BLaER1 treated with 17β-estradiol and CSF1 and Interleukin-3, amounts not matched to agents 10 nM and 100 nM (cell line): Measurements from ENCODE around the gene SDF4.

ENCODE experiments used
- H3K27ac ChIP-seq, 11 experiments: shearing (Covaris generic); formaldehyde crosslinking; 2 replicates each; pipeline ENCODE4 v1.8.1; 2022
- H3K27me3 ChIP-seq, 11 experiments: shearing (Covaris generic); formaldehyde crosslinking; 2 replicates each; pipeline ENCODE4 v1.8.1; 2022
- H3K36me3 ChIP-seq, 11 experiments: shearing (Covaris generic); formaldehyde crosslinking; 2 replicates each; pipeline ENCODE4 v1.8.1; 2022
- H3K4me1 ChIP-seq, 10 experiments: shearing (Covaris generic); formaldehyde crosslinking; 2 replicates each; pipeline ENCODE4 v1.8.1; 2022
- H3K4me2 ChIP-seq, 11 experiments: shearing (Covaris generic); formaldehyde crosslinking; 2 replicates each; pipeline ENCODE4 v1.8.1; 2022
- H3K4me3 ChIP-seq, 10 experiments: shearing (Covaris generic); formaldehyde crosslinking; 2 replicates each; pipeline ENCODE4 v1.8.1; 2022
- H3K9ac ChIP-seq, 11 experiments: shearing (Covaris generic); formaldehyde crosslinking; 2 replicates each; pipeline ENCODE4 v1.8.1; 2022
- H3K9me3 ChIP-seq, 11 experiments: shearing (Covaris generic); formaldehyde crosslinking; replicated peaks in 1 of 11; 2 replicates each; pipeline ENCODE4 v1.8.1; 2022
- H4K20me1 ChIP-seq, 11 experiments: shearing (Covaris generic); formaldehyde crosslinking; 2 replicates each; pipeline ENCODE4 v1.8.1; 2022
- Cebpa-rat ChIP-seq, 11 experiments: shearing (Covaris generic); IDR thresholded peaks; 2 replicates each; pipeline ENCODE4 v1.8.1; 2022

SDF4 gene

DNA sequence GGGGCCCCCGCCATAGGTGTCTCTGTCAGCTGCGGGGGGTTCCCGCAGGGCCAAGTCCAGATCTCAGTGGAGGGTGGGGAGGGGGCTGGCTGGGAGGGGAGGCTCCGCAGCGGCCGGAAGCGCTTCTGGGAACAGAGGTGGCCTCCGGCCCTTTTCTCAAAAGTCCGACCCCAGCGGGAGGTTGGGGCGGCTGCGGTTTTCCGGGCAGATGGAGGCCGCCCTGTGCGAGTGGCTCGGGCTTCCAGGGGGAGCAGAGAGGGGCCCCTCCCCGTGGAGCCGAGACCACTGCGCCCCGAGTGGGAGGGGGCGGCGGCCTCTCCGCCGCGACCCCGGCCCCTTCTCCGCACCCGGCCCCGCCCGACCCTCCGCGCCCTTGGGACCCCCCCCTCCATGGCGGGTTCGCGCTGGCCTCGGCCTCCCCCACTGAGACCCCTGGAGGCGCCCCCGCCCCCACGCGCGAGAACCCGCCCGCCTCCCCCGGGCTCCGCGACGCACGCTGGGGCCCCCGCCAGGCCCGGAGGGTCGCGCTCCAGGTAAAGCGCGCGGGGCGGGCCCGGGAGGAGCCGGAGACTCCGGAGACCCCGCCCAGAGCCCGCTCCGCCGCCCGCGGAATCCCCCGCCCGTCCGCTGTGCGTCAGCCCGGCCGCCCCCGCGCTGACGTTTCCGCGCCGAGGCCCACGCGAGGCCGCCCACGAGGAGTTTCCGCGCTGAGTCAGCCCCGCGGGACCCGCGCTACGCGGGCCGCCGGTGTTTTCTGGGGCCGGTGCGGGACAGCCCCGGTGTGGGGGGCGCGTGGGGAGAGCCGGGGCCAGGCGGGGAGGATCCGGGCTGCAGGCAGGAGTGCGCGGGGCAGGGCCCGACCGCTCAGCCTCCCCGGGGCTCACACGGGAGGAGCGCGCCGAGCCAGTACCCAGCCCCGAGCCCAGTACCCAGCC lies 30.7 kb downstream of the SDF4 start:
- Histone ChIP-seq H3K4me3 (peak overlapping the region; percentile 38 to 69 (median 56); a peak in 18 of 20 replicates), H3K27ac (peak overlapping the region in 3 of 11 experiments; percentile 5 to 65 (median 37); a peak in 4 of 22 replicates), H3K9me3 (peaks cover 0 to 4% (median 0%) of the 10 kb centered on the region in 11 experiments; a peak in 1 of 22 replicates), H3K4me2 (peak overlapping the region; percentile 62 to 93 (median 89)), H3K36me3 (no peaks in the 10 kb centered on the region), H3K27me3 (peaks cover 17 to 50% (median 28%) of the 10 kb centered on the region in 11 experiments), H3K9ac (peak overlapping the region in 10 of 11 experiments; percentile 38 to 73 (median 54); a peak in 16 of 22 replicates), H4K20me1 (peaks cover 0 to 22% (median 12%) of the 10 kb centered on the region in 11 experiments; a peak in 14 of 22 replicates), H3K4me1 (peaks cover 16 to 42% (median 30%) of the 10 kb centered on the region in 10 experiments)
- TF ChIP-seq Cebpa-rat (IDR thresholded peaks at IDR 0.05), result no peak

DNA sequence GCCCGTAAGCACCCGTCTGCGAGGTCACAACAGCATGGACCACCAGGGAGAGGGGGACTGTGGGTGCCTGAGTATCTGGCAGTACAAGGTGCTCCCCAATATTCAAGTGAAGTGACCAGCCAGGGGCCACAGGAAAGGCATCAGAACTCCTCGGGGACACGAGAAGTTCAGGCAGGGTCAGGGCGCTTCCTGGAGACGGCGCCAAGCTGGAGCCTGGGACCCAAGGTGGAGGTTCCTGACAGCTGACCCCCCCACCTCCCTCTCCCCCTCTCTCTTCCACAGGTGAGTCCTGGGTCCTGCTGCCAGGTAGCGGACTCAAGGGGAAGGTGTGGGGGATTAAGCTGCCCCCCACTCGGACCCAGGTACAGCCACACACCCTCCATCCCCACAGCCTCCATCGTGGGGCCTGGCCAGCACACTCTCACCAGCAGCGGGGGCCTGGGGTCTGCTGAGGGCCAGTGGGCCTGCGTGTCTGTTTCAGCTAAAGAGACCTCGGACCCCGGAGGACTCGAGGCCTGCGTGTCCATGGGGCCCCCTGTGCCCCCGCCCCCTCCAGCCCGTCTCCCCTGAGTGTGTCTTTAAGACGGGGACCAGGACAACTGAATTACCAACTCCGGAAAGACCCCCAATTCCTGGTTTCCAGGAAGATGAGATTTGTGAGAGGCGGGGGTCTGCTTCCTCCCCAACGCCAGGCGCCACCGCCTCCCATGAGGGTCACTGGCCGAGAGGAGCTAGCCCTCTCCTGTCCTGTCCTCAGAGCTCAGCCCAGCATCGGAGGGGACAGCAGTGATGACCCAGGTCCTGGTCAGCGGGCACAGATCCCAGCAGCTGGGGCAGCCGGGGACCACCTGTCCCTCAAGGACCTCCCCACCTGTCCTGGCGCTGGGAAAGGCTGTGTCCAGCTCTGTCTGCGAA lies 31.6 kb downstream of the SDF4 start:
- H3K4me2 ChIP-seq, result peak overlapping the region; percentile 62 to 93 (median 89)
- H3K9ac ChIP-seq, result peak overlapping the region in 3 of 11 experiments; percentile 38 to 69 (median 50); a peak in 7 of 22 replicates
- H3K4me3 ChIP-seq, result peak overlapping the region in 8 of 10 experiments; percentile 38 to 69 (median 55); a peak in 11 of 20 replicates
- H3K27me3 ChIP-seq, result peaks cover 8 to 41% (median 19%) of the 10 kb centered on the region in 11 experiments
- peak overlapping the region in 1 of 11 experiments; percentile 65; a peak in 2 of 22 replicates for H3K27ac ChIP-seq
- H4K20me1 ChIP-seq, result peaks cover 0 to 13% (median 4%) of the 10 kb centered on the region in 11 experiments; a peak in 7 of 22 replicates
- H3K9me3 ChIP-seq, result peaks cover 3 to 14% (median 7%) of the 10 kb centered on the region in 11 experiments; a peak in 21 of 22 replicates
- no peaks in the 10 kb centered on the region for H3K36me3 ChIP-seq
- no peak for TF ChIP-seq Cebpa-rat (IDR thresholded peaks at IDR 0.05)
- peaks cover 7 to 32% (median 20%) of the 10 kb centered on the region in 10 experiments for H3K4me1 ChIP-seq

DNA sequence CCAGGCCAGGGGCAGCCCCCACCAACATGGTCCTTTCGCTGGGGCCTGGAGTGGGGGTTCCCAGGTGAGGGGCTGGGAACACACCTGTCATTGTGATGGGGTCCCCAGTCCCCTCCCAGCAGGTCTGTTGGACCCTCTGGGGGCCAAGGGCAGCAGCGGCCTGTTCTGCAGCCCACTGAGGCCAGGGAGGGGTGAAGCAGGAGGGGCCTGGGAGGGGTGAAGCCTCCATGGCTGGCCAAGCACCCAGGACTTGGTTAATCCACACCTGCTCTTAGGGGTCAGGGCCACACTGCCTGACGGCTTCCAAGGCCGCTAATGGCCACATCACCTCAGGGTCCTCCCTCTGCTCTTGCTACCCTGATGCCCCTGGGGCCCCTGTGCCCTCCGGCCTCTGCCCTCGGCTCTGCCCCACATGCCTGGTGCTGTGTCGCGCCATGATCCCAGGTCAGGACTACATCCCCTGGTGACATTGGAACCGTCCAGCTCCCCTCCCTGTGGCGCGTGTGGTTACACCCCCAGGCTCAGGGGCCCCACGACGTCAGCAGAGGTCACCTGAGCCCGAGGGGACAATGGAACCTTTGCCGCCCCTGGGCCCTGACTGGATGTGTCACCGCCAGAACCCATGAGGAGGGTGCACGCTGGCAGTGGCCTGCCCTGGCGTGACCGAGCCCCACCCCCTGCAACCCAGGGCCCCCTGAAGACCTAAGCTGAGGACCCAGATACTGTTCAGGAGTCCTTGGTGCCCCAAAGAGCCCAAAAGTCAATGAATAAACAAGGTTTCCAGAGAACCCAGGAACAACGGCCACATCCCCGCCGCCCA lies 32.5 kb downstream of the SDF4 start:
- no peak overlapping the region for H3K9ac ChIP-seq
- no peaks in the 10 kb centered on the region for H3K36me3 ChIP-seq
- peaks cover 0 to 10% (median 0%) of the 10 kb centered on the region in 11 experiments; a peak in 1 of 22 replicates for H4K20me1 ChIP-seq
- peaks cover 0 to 33% (median 17%) of the 10 kb centered on the region in 11 experiments; a peak in 19 of 22 replicates for H3K27me3 ChIP-seq
- H3K4me2 ChIP-seq, result peak overlapping the region in 9 of 11 experiments; percentile 62 to 93 (median 89); a peak in 10 of 22 replicates
- peaks cover 0 to 26% (median 15%) of the 10 kb centered on the region in 10 experiments; a peak in 19 of 20 replicates for H3K4me1 ChIP-seq
- H3K27ac ChIP-seq, result no peak overlapping the region
- no peak for TF ChIP-seq Cebpa-rat (IDR thresholded peaks at IDR 0.05)
- peaks cover 12 to 22% (median 16%) of the 10 kb centered on the region in 11 experiments for H3K9me3 ChIP-seq
- no peak overlapping the region for H3K4me3 ChIP-seq

DNA sequence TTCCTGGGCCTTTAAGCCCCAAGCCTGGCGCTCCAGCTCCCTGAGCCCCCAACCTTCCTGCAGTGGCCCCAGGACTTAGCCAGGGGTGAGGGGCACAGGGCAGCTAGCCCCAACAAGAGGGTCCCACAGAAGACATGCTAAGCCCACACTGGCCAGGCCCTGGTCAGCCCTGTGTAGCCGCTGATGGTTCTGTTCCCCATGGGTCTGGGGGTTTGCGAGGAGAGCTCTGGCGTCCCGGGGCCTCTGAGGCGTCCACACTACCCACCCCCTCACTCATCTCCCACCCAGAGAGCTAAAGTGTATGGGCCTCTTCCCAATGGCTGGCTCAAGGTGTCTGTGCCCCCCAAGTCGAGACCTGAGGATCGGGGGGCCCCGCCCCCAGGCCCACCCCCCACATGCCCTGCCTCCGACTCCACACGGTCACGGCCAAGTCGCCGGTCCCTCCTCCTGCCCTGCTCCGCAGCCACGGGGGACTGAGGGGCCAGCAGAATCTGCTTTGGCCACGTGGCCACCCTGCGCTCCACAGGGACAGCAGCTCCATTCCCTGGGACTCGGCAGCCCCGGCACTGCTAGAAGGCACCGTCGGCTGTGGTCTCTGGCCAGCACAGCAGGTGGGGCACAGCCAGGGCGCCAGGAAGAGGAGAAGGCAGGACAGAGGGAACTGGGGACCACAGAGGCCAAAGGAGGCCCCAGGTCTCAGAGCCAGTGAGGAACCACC lies 33.2 kb downstream of the SDF4 start:
- H3K9me3 ChIP-seq, result peaks cover 14 to 30% (median 22%) of the 10 kb centered on the region in 11 experiments
- H3K4me3 ChIP-seq, result no peak overlapping the region
- peaks cover 0 to 27% (median 16%) of the 10 kb centered on the region in 11 experiments; a peak in 19 of 22 replicates for H3K27me3 ChIP-seq
- H3K4me2 ChIP-seq, result peak overlapping the region in 2 of 11 experiments; percentile 15 to 29; a peak in 2 of 22 replicates
- peaks cover 0 to 26% (median 15%) of the 10 kb centered on the region in 10 experiments; a peak in 19 of 20 replicates for H3K4me1 ChIP-seq
- no peak overlapping the region for H3K9ac ChIP-seq
- H3K36me3 ChIP-seq, result no peaks in the 10 kb centered on the region
- H4K20me1 ChIP-seq, result peaks cover 0 to 9% (median 0%) of the 10 kb centered on the region in 11 experiments; a peak in 1 of 22 replicates
- no peak overlapping the region for H3K27ac ChIP-seq
- TF ChIP-seq Cebpa-rat (IDR thresholded peaks at IDR 0.05), result no peak

DNA sequence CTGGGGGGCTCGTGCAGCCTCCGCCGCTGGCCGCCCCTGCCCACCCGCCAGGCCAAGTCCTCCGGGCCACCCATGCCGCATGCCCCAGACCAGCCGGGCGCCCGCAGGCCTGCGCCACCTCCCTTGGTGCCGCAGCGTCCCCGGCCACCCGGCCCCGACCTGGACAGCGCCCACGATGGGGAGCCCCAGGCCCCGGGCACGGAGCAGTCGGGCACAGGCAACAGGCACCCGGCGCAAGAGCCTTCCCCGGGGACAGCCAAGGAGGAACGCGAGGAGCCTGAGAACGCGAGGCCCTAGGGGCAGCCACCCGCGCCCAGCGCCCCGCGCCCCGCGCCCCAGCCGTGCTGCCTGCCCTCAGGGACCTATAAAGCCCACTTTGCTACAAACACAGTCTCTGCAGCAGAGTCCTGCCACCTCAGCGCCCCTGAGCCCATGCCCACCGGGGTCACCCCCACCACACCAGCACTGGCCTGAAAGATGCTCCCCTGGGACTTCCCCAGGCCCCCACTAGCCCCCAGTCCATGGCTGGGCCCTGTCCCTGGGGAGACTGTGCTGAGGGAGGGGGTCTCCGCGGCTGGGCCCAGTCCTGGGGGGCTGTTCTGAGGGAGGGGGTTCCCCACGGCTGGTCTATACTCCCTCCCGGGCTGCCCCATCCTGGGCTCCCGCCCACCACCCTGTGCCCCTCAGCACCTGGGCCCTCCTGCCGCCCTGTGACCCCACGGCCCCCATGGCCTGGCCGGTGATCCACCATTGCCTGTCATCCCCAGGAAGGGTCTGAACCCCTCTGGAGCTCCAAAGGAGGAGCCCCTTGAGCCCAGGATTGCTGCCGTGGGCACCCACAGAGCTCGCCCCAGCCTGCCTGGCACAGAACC lies 34.0 kb downstream of the SDF4 start:
- no peak for TF ChIP-seq Cebpa-rat (IDR thresholded peaks at IDR 0.05)
- peaks cover 0 to 26% (median 15%) of the 10 kb centered on the region in 10 experiments; a peak in 19 of 20 replicates for H3K4me1 ChIP-seq
- 0 out of 22 replicates have a peak, but pooled peaks cover 0 to 1% (median 0%) of the 10 kb centered on the region in 11 experiments for H4K20me1 ChIP-seq
- peaks cover 0 to 22% (median 16%) of the 10 kb centered on the region in 11 experiments; a peak in 19 of 22 replicates for H3K27me3 ChIP-seq
- H3K36me3 ChIP-seq, result no peaks in the 10 kb centered on the region
- H3K9me3 ChIP-seq, result peaks cover 18 to 37% (median 26%) of the 10 kb centered on the region in 11 experiments
- H3K9ac ChIP-seq, result no peak overlapping the region
- H3K4me2 ChIP-seq, result peak overlapping the region in 2 of 11 experiments; percentile 15 to 29; a peak in 3 of 22 replicates
- no peak overlapping the region for H3K4me3 ChIP-seq
- no peak overlapping the region for H3K27ac ChIP-seq

DNA sequence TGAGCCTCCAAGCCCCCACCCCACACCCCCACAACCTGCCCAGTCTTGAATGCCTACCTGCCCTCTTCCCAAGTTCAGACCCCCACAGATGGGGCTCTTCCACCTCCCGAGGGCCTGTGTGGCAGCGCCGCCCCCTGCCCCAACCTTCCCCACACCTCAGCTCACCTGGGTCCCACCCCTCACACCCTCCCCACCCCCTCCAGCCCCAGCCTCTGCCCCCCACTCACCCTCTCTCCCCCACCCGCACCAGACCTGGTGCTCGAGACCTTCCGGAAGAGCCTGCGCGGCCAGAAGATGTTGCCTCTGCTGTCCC lies 34.7 kb downstream of the SDF4 start:
- Histone ChIP-seq H3K4me3 (no peak overlapping the region), H3K4me2 (no peak overlapping the region), H3K27ac (no peak overlapping the region), H3K27me3 (peaks cover 0 to 21% (median 16%) of the 10 kb centered on the region in 11 experiments; a peak in 19 of 22 replicates), H3K36me3 (no peaks in the 10 kb centered on the region), H3K9me3 (peaks cover 20 to 44% (median 32%) of the 10 kb centered on the region in 11 experiments), H3K4me1 (peaks cover 0 to 26% (median 15%) of the 10 kb centered on the region in 10 experiments; a peak in 19 of 20 replicates), H4K20me1 (no peaks in the 10 kb centered on the region), H3K9ac (no peak overlapping the region)
- no peak for TF ChIP-seq Cebpa-rat (IDR thresholded peaks at IDR 0.05)
